Panc1 (cell line): ENCODE data around the gene SEC14L5. TPM values are rescaled to one million over a fixed set of nuclear protein-coding genes. Genes with fewer than 3 reads are reported as not detected.

Source experiments
- ATAC-seq: fragments of 200-7000 bp; cut with Tn5 transposase; 2 replicates; pipeline ENCODE4 v1.9.1; 2020; ENCODE audit warnings: mild to moderate bottlenecking, moderate library complexity
- BruUV-seq: library from RNA; stranded (reverse); fragments of 400-500 nt; replicated peaks from 2 replicates; lab custom pipeline; 2021; lab: Mats Ljungman, UMichigan
- CTCF ChIA-PET: fragments of 300-600 bp; sonication (Branson Sonifier 250); formaldehyde crosslinking; loops from one replicate; lab custom pipeline; 2022; ENCODE audit warnings: antibody characterized with exemption; lab: Charles Lee
- POLR2A ChIA-PET: fragments of 300-600 bp; sonication (Branson Sonifier 250); formaldehyde crosslinking; loops from one replicate; lab custom pipeline; 2022; ENCODE audit warnings: antibody characterized with exemption; lab: Charles Lee
- DNase-seq: peaks from one replicate; pipeline ENCODE4 v3.0.0-alpha.2; 2010; ENCODE audit warnings: low read depth, low spot score
- H3K27ac ChIP-seq: 2 replicates; pipeline ENCODE4 v1.5.1; 2011; ENCODE audit warnings: mild to moderate bottlenecking, low read length, inconsistent platforms
- H3K27me3 ChIP-seq: fragments of 200-500 bp; sonication (Bioruptor generic); 2 replicates; pipeline ENCODE4 v1.6.0; 2014; ENCODE audit warnings: low read length, inconsistent platforms; ENCODE audit not compliant: control insufficient read depth, insufficient read depth
- H3K36me3 ChIP-seq: fragments of 200-500 bp; sonication (Bioruptor generic); 2 replicates; pipeline ENCODE4 v1.5.1; 2014; ENCODE audit warnings: inconsistent platforms, mild to moderate bottlenecking, low read length, moderate library complexity; ENCODE audit not compliant: control insufficient read depth, insufficient read depth
- H3K4me1 ChIP-seq: 2 replicates; pipeline ENCODE4 v1.5.1; 2011; ENCODE audit warnings: inconsistent platforms, mild to moderate bottlenecking, low read length, moderate library complexity; ENCODE audit not compliant: control insufficient read depth, insufficient read depth
- H3K4me3 ChIP-seq, 2 experiments: 2 replicates each; pipeline ENCODE4 v1.5.1; 2011 to 2012; ENCODE audit warnings: low read depth in 2 of 2, low read length in 2 of 2, mild to moderate bottlenecking in 2 of 2, inconsistent platforms in 1 of 2, moderate library complexity in 1 of 2
- H3K9me3 ChIP-seq: fragments of 200-500 bp; sonication (Bioruptor generic); 2 replicates; pipeline ENCODE4 v1.5.1; 2014; ENCODE audit warnings: low read depth, mild to moderate bottlenecking, inconsistent platforms, low read length, moderate library complexity; ENCODE audit not compliant: control insufficient read depth, insufficient read depth
- CTCF ChIP-seq: fragments of 450-650 bp; IDR thresholded peaks from 2 replicates; pipeline ENCODE4 v1.5.1; 2017; ENCODE audit warnings: mild to moderate bottlenecking
- POLR2AphosphoS5 ChIP-seq: IDR thresholded peaks from 2 replicates; pipeline ENCODE4 v1.6.1; 2012; ENCODE audit warnings: mild to moderate bottlenecking, low read depth, low read length, moderate library complexity
- REST ChIP-seq, 2 experiments: IDR thresholded peaks; 2 replicates each; pipeline ENCODE4 v1.6.1; 2011 to 2012; ENCODE audit warnings: low read depth in 2 of 2, control low read depth in 1 of 2, low read length in 1 of 2, mild to moderate bottlenecking in 1 of 2, moderate library complexity in 1 of 2; ENCODE audit not compliant: insufficient read depth in 1 of 2
- SIN3A ChIP-seq: IDR thresholded peaks from 2 replicates; pipeline ENCODE4 v1.6.1; 2012; ENCODE audit warnings: low read depth, mild to moderate bottlenecking, low read length, moderate library complexity, borderline replicate concordance; ENCODE audit not compliant: insufficient read depth
- TCF7L2 ChIP-seq: IDR thresholded peaks from 2 replicates; pipeline ENCODE4 v1.6.1; 2011; ENCODE audit warnings: mild to moderate bottlenecking, low read depth, low read length, inconsistent platforms
- in situ Hi-C: cut with HindIII; loops from 2 replicates; pipeline ENCODE4 v1.10.0; 2016; ENCODE audit warnings: low sequenced_read_pairs, low pct_unique_long_range_greater_than_20kb
- intact Hi-C: fragments of 100-400 bp; cut with micrococcal nuclease; formaldehyde crosslinking; loops from one replicate; pipeline ENCODE4 v1.10.0; 2022; ENCODE audit not compliant: unreplicated experiment
- total RNA-seq: library from RNA; stranded (reverse); gene quantifications from one replicate; pipeline ENCODE4 v1.2.1, GENCODE V29; 2021; ENCODE audit not compliant: unreplicated experiment

SEC14L5 gene
- total RNA-seq, 1 experiment from 2014 or later = 0.26 TPM

DNA sequence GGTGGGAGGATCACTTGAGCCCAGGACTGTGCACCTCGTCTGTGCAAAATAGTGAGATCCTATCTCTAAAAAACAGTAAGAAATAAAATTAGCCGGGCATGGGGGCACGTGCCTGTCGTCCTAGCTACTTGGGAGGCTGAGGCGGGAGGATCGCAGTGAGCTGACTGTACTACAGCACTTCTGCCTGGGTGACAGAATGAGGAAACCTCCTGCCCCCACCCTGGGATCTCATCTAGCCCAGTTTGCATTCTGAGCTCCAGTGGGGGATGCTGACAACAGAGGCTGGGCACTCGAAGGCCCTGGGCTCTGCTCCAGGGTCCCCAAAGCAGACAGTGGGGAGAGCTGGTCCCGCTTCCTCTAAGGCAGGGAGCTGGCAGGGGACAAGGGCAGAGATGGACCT is 68.5 kb downstream of the SEC14L5 start:
- peaks cover 4% of the 10 kb centered on the region; the same call in 1 of the 2 replicates for H3K4me1 ChIP-seq
- TF ChIP-seq SIN3A (no peak), REST (IDR thresholded peaks at IDR 0.05; ENCODE audit: insufficient read depth in 1 of 2, low read depth in 2 of 2, low read length in 1 of 2) (no peak), TCF7L2 (no peak), CTCF (no peak), POLR2AphosphoS5 (no peak)
- no peak overlapping the region for H3K4me3 ChIP-seq
- intact Hi-C loops = no loop called here
- H3K36me3 ChIP-seq = no peaks in the 10 kb centered on the region
- in situ Hi-C loops = no loop called here
- DNase-seq = no peak
- no peak for ATAC-seq
- POLR2A ChIA-PET = no interaction called here
- H3K27me3 ChIP-seq = no peaks in the 10 kb centered on the region
- no peaks in the 10 kb centered on the region for H3K9me3 ChIP-seq
- no peak overlapping the region for H3K27ac ChIP-seq
- BruUV-seq = no TSS peak
- CTCF ChIA-PET = no interaction called here

DNA sequence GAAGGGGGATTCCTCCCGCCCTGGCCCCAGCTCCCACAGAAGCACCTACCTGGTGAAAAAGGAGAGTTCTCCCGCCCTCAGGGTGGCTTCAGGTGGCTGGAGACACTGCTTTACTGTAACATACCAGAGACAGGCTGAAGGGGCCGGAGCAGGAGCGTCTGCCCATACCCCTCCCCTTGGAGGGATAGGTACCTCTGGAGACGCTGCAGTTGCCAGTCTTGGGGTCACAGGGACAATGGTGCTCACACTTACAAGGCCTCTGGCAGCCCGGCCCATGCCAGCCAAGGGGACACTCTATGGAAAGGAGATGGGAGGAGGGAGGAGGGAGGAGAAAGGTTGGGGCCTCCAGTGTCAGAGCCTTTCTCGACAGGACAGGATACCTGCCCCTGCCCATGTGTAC is 69.0 kb downstream of the SEC14L5 start:
- intact Hi-C loops = no loop called here
- POLR2A ChIA-PET = no interaction called here
- no TSS peak for BruUV-seq

GRCh38 chr16:5027575-5028235 is 69.6 kb downstream of the SEC14L5 start:
- ATAC-seq = no peak
- H3K9me3 ChIP-seq = no peaks in the 10 kb centered on the region
- POLR2A ChIA-PET = no interaction called here
- BruUV-seq = no TSS peak
- peaks cover 5% of the 10 kb centered on the region for H3K4me1 ChIP-seq
- intact Hi-C loops = no loop called here
- TF ChIP-seq SIN3A (no peak), CTCF (no peak), REST (IDR thresholded peaks at IDR 0.05; ENCODE audit: insufficient read depth in 1 of 2, low read depth in 2 of 2, low read length in 1 of 2) (no peak), POLR2AphosphoS5 (no peak), TCF7L2 (no peak)
- in situ Hi-C loops = no loop called here
- no peak for DNase-seq
- CTCF ChIA-PET = no interaction called here
- H3K4me3 ChIP-seq = no peak overlapping the region
- no peaks in the 10 kb centered on the region for H3K36me3 ChIP-seq
- H3K27me3 ChIP-seq = no peaks in the 10 kb centered on the region
- no peak overlapping the region for H3K27ac ChIP-seq

More for the DNA sequence above, 69.0 kb downstream of the SEC14L5 start:
- CTCF ChIA-PET = no interaction called here
- Histone ChIP-seq H3K27ac (no peak overlapping the region), H3K27me3 (no peaks in the 10 kb centered on the region), H3K36me3 (no peaks in the 10 kb centered on the region), H3K9me3 (no peaks in the 10 kb centered on the region), H3K4me3 (no peak overlapping the region), H3K4me1 (peaks cover 4% of the 10 kb centered on the region; the same call in 1 of the 2 replicates)
- in situ Hi-C loops = no loop called here
- DNase-seq = no peak
- no peak for ATAC-seq
- no peak for TF ChIP-seq SIN3A
